ENCODE measurements around the gene HPCAL1.

HPCAL1 gene

GRCh38 chr2:10330700-10331026 lies 28.0 kb downstream of the HPCAL1 start:
- Histone ChIP-seq H3K36me3 (ENCODE audit: insufficient read depth, low read length) (peaks cover 9% of the 10 kb centered on the region; the same call in 1 of the 2 replicates), H2AFZ (ENCODE audit: low read length, unreplicated experiment) (no peak overlapping the region), H3K79me2 (ENCODE audit: control insufficient read depth, insufficient read depth, low read length, unreplicated experiment) (peaks cover 78% of the 10 kb centered on the region), H3K27ac (ENCODE audit: low read depth, low read length) (no peak overlapping the region), H3K27me3 (ENCODE audit: insufficient read depth, low read length) (no peaks in the 10 kb centered on the region), H3K4me3 (ENCODE audit: low read depth, low read length) (no peak overlapping the region), H3K4me1 (ENCODE audit: control insufficient read depth, insufficient read depth, low read length, unreplicated experiment) (peaks cover 23% of the 10 kb centered on the region)

GRCh38 chr2:10331027-10331701 lies 28.5 kb downstream of the HPCAL1 start:
- H3K79me2 ChIP-seq (ENCODE audit: control insufficient read depth, insufficient read depth, low read length, unreplicated experiment), result peaks cover 77% of the 10 kb centered on the region
- peaks cover 23% of the 10 kb centered on the region for H3K4me1 ChIP-seq (ENCODE audit: control insufficient read depth, insufficient read depth, low read length, unreplicated experiment)
- H3K36me3 ChIP-seq (ENCODE audit: insufficient read depth, low read length), result peaks cover 9% of the 10 kb centered on the region; the same call in 1 of the 2 replicates
- no peak overlapping the region for H3K27ac ChIP-seq (ENCODE audit: low read depth, low read length)
- no peaks in the 10 kb centered on the region for H3K27me3 ChIP-seq (ENCODE audit: insufficient read depth, low read length)
- no peak overlapping the region for H2AFZ ChIP-seq (ENCODE audit: low read length, unreplicated experiment)
- H3K4me3 ChIP-seq (ENCODE audit: low read depth, low read length), result no peak overlapping the region

DNA sequence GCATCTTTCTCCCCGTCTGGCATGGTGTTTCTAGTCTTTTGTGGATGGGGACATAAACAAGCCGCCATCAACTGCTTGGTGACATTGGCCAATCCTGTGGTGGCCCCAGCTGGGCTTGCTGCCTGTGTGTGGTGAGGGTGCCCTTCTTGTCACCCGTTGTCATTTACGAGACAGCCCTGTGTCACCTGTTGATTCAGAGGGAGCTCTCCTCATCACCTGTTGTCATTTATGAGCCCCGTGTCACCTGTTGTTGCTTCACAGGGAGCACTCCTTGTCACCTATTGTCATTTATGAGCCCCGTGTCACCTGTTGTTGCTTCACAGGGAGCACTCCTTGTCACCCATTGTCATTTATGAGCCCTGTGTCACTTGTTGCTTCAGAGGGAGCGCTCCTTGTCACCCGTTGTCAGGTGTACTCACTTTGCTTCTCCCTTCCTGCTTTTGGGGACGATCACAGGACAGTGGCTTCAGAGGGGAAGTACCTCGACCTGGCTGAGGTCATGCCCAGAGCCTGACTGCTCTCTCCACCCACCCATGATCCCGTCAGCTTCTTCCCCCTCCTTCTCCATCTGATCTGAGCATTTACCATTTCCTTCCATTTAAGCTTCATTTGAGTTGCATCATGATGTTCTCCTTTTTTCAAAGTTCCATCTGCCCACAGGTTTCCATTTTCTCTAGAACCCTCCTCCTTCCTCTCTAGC lies 29.1 kb downstream of the HPCAL1 start:
- H3K4me3 ChIP-seq (ENCODE audit: low read depth, low read length), result no peak overlapping the region
- H3K79me2 ChIP-seq (ENCODE audit: control insufficient read depth, insufficient read depth, low read length, unreplicated experiment), result peaks cover 76% of the 10 kb centered on the region
- H3K4me1 ChIP-seq (ENCODE audit: control insufficient read depth, insufficient read depth, low read length, unreplicated experiment), result peaks cover 23% of the 10 kb centered on the region

GRCh38 chr2:10332402-10333246 lies 29.9 kb downstream of the HPCAL1 start:
- H3K36me3 ChIP-seq (ENCODE audit: insufficient read depth, low read length), result peaks cover 9% of the 10 kb centered on the region; the same call in 1 of the 2 replicates
- peaks cover 23% of the 10 kb centered on the region for H3K4me1 ChIP-seq (ENCODE audit: control insufficient read depth, insufficient read depth, low read length, unreplicated experiment)
- no peak overlapping the region for H3K27ac ChIP-seq (ENCODE audit: low read depth, low read length)
- no peak overlapping the region for H2AFZ ChIP-seq (ENCODE audit: low read length, unreplicated experiment)
- no peaks in the 10 kb centered on the region for H3K27me3 ChIP-seq (ENCODE audit: insufficient read depth, low read length)
- no peak overlapping the region for H3K4me3 ChIP-seq (ENCODE audit: low read depth, low read length)
- peaks cover 78% of the 10 kb centered on the region for H3K79me2 ChIP-seq (ENCODE audit: control insufficient read depth, insufficient read depth, low read length, unreplicated experiment)

More for the DNA sequence above, 29.1 kb downstream of the HPCAL1 start:
- Histone ChIP-seq H3K27me3 (ENCODE audit: insufficient read depth, low read length) (no peaks in the 10 kb centered on the region), H3K27ac (ENCODE audit: low read depth, low read length) (no peak overlapping the region), H3K36me3 (ENCODE audit: insufficient read depth, low read length) (peaks cover 9% of the 10 kb centered on the region; the same call in 1 of the 2 replicates), H2AFZ (ENCODE audit: low read length, unreplicated experiment) (no peak overlapping the region)

- H3K36me3 ChIP-seq (ENCODE audit: insufficient read depth, low read length), result peaks cover 9% of the 10 kb centered on the region; the same call in 1 of the 2 replicates
Measured at GRCh38 chr2:10333247-10333613, 30.5 kb downstream of the HPCAL1 start.

GRCh38 chr2:10333966-10334365 lies 31.3 kb downstream of the HPCAL1 start:
- Histone ChIP-seq H3K36me3 (ENCODE audit: insufficient read depth, low read length) (peaks cover 9% of the 10 kb centered on the region; the same call in 1 of the 2 replicates), H3K27ac (ENCODE audit: low read depth, low read length) (no peak overlapping the region), H3K4me3 (ENCODE audit: low read depth, low read length) (no peak overlapping the region), H3K4me1 (ENCODE audit: control insufficient read depth, insufficient read depth, low read length, unreplicated experiment) (peaks cover 23% of the 10 kb centered on the region), H3K27me3 (ENCODE audit: insufficient read depth, low read length) (no peaks in the 10 kb centered on the region), H2AFZ (ENCODE audit: low read length, unreplicated experiment) (no peak overlapping the region), H3K79me2 (ENCODE audit: control insufficient read depth, insufficient read depth, low read length, unreplicated experiment) (peaks cover 78% of the 10 kb centered on the region)

More at GRCh38 chr2:10333247-10333613, 30.5 kb downstream of the HPCAL1 start:
- H3K79me2 ChIP-seq (ENCODE audit: control insufficient read depth, insufficient read depth, low read length, unreplicated experiment), result peaks cover 78% of the 10 kb centered on the region
- no peak overlapping the region for H3K27ac ChIP-seq (ENCODE audit: low read depth, low read length)
- H3K4me1 ChIP-seq (ENCODE audit: control insufficient read depth, insufficient read depth, low read length, unreplicated experiment), result peaks cover 23% of the 10 kb centered on the region
- no peaks in the 10 kb centered on the region for H3K27me3 ChIP-seq (ENCODE audit: insufficient read depth, low read length)
- H3K4me3 ChIP-seq (ENCODE audit: low read depth, low read length), result no peak overlapping the region
- no peak overlapping the region for H2AFZ ChIP-seq (ENCODE audit: low read length, unreplicated experiment)

GRCh38 chr2:10335046-10335840 lies 32.5 kb downstream of the HPCAL1 start:
- H3K4me1 ChIP-seq (ENCODE audit: control insufficient read depth, insufficient read depth, low read length, unreplicated experiment), result peaks cover 20% of the 10 kb centered on the region

DNA sequence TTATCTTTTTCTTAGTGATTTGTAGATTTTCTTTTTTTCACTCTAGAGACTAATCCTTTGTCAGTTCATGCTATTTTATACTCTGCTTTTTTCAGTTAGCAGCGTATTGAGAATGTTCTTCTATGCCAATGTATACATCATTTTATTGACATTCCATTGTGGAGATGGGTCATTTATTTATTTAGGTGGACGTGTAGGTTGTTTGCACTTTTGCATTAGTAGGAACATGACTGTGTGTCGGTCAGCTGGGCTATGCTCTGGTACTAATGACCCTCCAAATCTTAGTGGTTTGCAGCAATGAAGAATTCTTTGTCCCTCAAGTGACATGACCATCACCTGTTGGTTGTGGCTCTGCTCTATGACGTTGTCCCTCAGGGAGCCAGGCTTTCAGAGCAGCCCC lies 33.6 kb downstream of the HPCAL1 start:
- Histone ChIP-seq H3K79me2 (ENCODE audit: control insufficient read depth, insufficient read depth, low read length, unreplicated experiment) (peaks cover 77% of the 10 kb centered on the region), H3K4me1 (ENCODE audit: control insufficient read depth, insufficient read depth, low read length, unreplicated experiment) (peaks cover 18% of the 10 kb centered on the region)

More at GRCh38 chr2:10335046-10335840, 32.5 kb downstream of the HPCAL1 start:
- no peak overlapping the region for H3K4me3 ChIP-seq (ENCODE audit: low read depth, low read length)
- H3K36me3 ChIP-seq (ENCODE audit: insufficient read depth, low read length), result peaks cover 9% of the 10 kb centered on the region; the same call in 1 of the 2 replicates
- H3K79me2 ChIP-seq (ENCODE audit: control insufficient read depth, insufficient read depth, low read length, unreplicated experiment), result peaks cover 81% of the 10 kb centered on the region
- H3K27me3 ChIP-seq (ENCODE audit: insufficient read depth, low read length), result no peaks in the 10 kb centered on the region
- H2AFZ ChIP-seq (ENCODE audit: low read length, unreplicated experiment), result no peak overlapping the region
- H3K27ac ChIP-seq (ENCODE audit: low read depth, low read length), result no peak overlapping the region

GRCh38 chr2:10337449-10338269 lies 35.0 kb downstream of the HPCAL1 start:
- no peak overlapping the region for H2AFZ ChIP-seq (ENCODE audit: low read length, unreplicated experiment)
- no peak overlapping the region for H3K4me3 ChIP-seq (ENCODE audit: low read depth, low read length)
- H3K79me2 ChIP-seq (ENCODE audit: control insufficient read depth, insufficient read depth, low read length, unreplicated experiment), result peaks cover 74% of the 10 kb centered on the region
- H3K27me3 ChIP-seq (ENCODE audit: insufficient read depth, low read length), result no peaks in the 10 kb centered on the region
- no peak overlapping the region for H3K27ac ChIP-seq (ENCODE audit: low read depth, low read length)
- peaks cover 9% of the 10 kb centered on the region; the same call in 1 of the 2 replicates for H3K36me3 ChIP-seq (ENCODE audit: insufficient read depth, low read length)
- peaks cover 19% of the 10 kb centered on the region for H3K4me1 ChIP-seq (ENCODE audit: control insufficient read depth, insufficient read depth, low read length, unreplicated experiment)

More for the DNA sequence above, 33.6 kb downstream of the HPCAL1 start:
- Histone ChIP-seq H2AFZ (ENCODE audit: low read length, unreplicated experiment) (no peak overlapping the region), H3K27me3 (ENCODE audit: insufficient read depth, low read length) (no peaks in the 10 kb centered on the region), H3K36me3 (ENCODE audit: insufficient read depth, low read length) (peaks cover 9% of the 10 kb centered on the region; the same call in 1 of the 2 replicates), H3K27ac (ENCODE audit: low read depth, low read length) (no peak overlapping the region), H3K4me3 (ENCODE audit: low read depth, low read length) (no peak overlapping the region)
